Breast epithelium (tissue), 4 donors: ENCODE measurements around the gene LDLRAD4. TPM values are rescaled to one million over a fixed set of nuclear protein-coding genes. Genes with fewer than 3 reads are reported as not detected.
A peak's percentile ranks its signal among the peaks of the same experiment; 100 is the strongest.

Source experiments
- DNase-seq, 2 donors: peaks; one replicate each; pipeline ENCODE4 v3.0.0-alpha.2; 2019; ENCODE audit warnings: low spot score in 2 of 2
- H3K27ac ChIP-seq, 2 donors: fragments of 200-600 bp; sonication (generic) in 1 of 2; one replicate each; pipeline ENCODE4 v1.5.1; 2016 to 2019; ENCODE audit warnings: mild to moderate bottlenecking in 1 of 2
- H3K27me3 ChIP-seq, 2 donors: fragments of 200-600 bp; sonication (generic) in 1 of 2; one replicate each; pipeline versions ENCODE4 v1.5.1 to v1.6.0; 2017 to 2019; ENCODE audit warnings: control low read depth in 1 of 2, mild to moderate bottlenecking in 1 of 2
- H3K36me3 ChIP-seq: fragments of 200-600 bp; one replicate; pipeline ENCODE4 v1.5.1; 2019
- H3K4me1 ChIP-seq, 2 donors: fragments of 200-600 bp; sonication (generic); one replicate each; pipeline ENCODE4 v1.5.1; 2016 to 2019; ENCODE audit warnings: control low read depth in 1 of 2
- H3K4me3 ChIP-seq, 3 donors: fragments of 200-600 bp; sonication (generic); 1 replicate in 2 of 3; 2 replicates in 1 of 3; pipeline ENCODE4 v1.5.1; 2016 to 2019; ENCODE audit warnings: mild to moderate bottlenecking in 3 of 3, moderate library complexity in 2 of 3
- H3K9me3 ChIP-seq, 2 donors: fragments of 200-600 bp; sonication (generic) in 1 of 2; one replicate each; pipeline ENCODE4 v1.5.1; 2016 to 2019; ENCODE audit warnings: control low read depth in 1 of 2
- CTCF ChIP-seq, 3 donors: fragments of 450-650 bp; IDR thresholded peaks; one replicate each; pipeline ENCODE4 v1.5.1; 2016 to 2017; ENCODE audit warnings: antibody characterized with exemption in 3 of 3, mild to moderate bottlenecking in 3 of 3, moderate library complexity in 3 of 3
- POLR2A ChIP-seq: fragments of 450-650 bp; IDR thresholded peaks from one replicate; pipeline ENCODE4 v1.6.1; 2016; ENCODE audit warnings: antibody characterized with exemption, mild to moderate bottlenecking, moderate library complexity
- POLR2AphosphoS5 ChIP-seq, 3 donors: sonication (generic); formaldehyde crosslinking; IDR thresholded peaks; one replicate each; pipeline ENCODE4 v1.6.1; 2017; ENCODE audit warnings: antibody characterized with exemption in 3 of 3
- intact Hi-C: fragments of 100-400 bp; cut with DNase I; formaldehyde crosslinking; loops from one replicate; pipeline ENCODE4 v1.15.1; 2023; ENCODE audit warnings: low total_unique reads
- total RNA-seq, 3 donors: library from RNA; depleted of rRNA; stranded (reverse); fragments of >200 nt; gene quantifications; one replicate each; pipeline ENCODE4 v1.1.0, GENCODE V29; 2016

LDLRAD4 gene
- total RNA-seq, 3 donors from 2014 or later, result 28.5 to 94.3 (median 42.9) TPM

- Histone ChIP-seq H3K4me3 (peak overlapping the region; percentile 34 to 61 (median 37)), H3K27ac (peak overlapping the region in 1 of 2 donors; percentile 75), H3K36me3 (peaks cover 5% of the 10 kb centered on the region), H3K27me3 (no peaks in the 10 kb centered on the region), H3K9me3 (no peaks in the 10 kb centered on the region), H3K4me1 (no peaks in the 10 kb centered on the region)
- intact Hi-C loops, result no loop called here
- no peak for DNase-seq
- no peak for TF ChIP-seq POLR2AphosphoS5 (IDR thresholded peaks at IDR 0.05)
- no peak for TF ChIP-seq CTCF (IDR thresholded peaks at IDR 0.05)
- no peak for TF ChIP-seq POLR2A
Observed at GRCh38 chr18:13641551-13642439, 423.2 kb downstream of the LDLRAD4 start.

GRCh38 chr18:13642440-13642827 is 423.9 kb downstream of the LDLRAD4 start:
- intact Hi-C loops, result no loop called here
- peak overlapping the region in 1 of 2 donors; percentile 75 for H3K27ac ChIP-seq
- peak overlapping the region in 1 of 3 donors; percentile 34 for H3K4me3 ChIP-seq
- peaks cover 5% of the 10 kb centered on the region for H3K36me3 ChIP-seq
- TF ChIP-seq POLR2AphosphoS5 (IDR thresholded peaks at IDR 0.05), result no peak
- TF ChIP-seq POLR2A, result no peak
- TF ChIP-seq CTCF (IDR thresholded peaks at IDR 0.05), result no peak
- DNase-seq, result no peak
- H3K27me3 ChIP-seq, result no peaks in the 10 kb centered on the region
- H3K4me1 ChIP-seq, result no peaks in the 10 kb centered on the region
- H3K9me3 ChIP-seq, result no peaks in the 10 kb centered on the region

GRCh38 chr18:13643261-13643751 is 424.7 kb downstream of the LDLRAD4 start:
- DNase-seq, result no peak
- Histone ChIP-seq H3K4me1 (no peaks in the 10 kb centered on the region), H3K4me3 (no peak overlapping the region), H3K27ac (no peak overlapping the region), H3K9me3 (no peaks in the 10 kb centered on the region), H3K36me3 (peaks cover 5% of the 10 kb centered on the region), H3K27me3 (no peaks in the 10 kb centered on the region)
- intact Hi-C loops, result no loop called here
- TF ChIP-seq CTCF (IDR thresholded peaks at IDR 0.05) (no peak), POLR2AphosphoS5 (IDR thresholded peaks at IDR 0.05) (no peak), POLR2A (no peak)

- TF ChIP-seq POLR2AphosphoS5 (IDR thresholded peaks at IDR 0.05) (no peak), POLR2A (no peak), CTCF (IDR thresholded peaks at IDR 0.05) (no peak)
- DNase-seq, result no peak
- Histone ChIP-seq H3K36me3 (peaks cover 5% of the 10 kb centered on the region), H3K9me3 (no peaks in the 10 kb centered on the region), H3K4me3 (no peak overlapping the region), H3K4me1 (no peaks in the 10 kb centered on the region), H3K27ac (no peak overlapping the region), H3K27me3 (no peaks in the 10 kb centered on the region)
- intact Hi-C loops, result no loop called here
Observed at GRCh38 chr18:13645093-13645492, 426.5 kb downstream of the LDLRAD4 start.

GRCh38 chr18:13646633-13647032 is 428.1 kb downstream of the LDLRAD4 start:
- H3K4me1 ChIP-seq, result no peaks in the 10 kb centered on the region
- H3K27ac ChIP-seq, result no peak overlapping the region
- H3K4me3 ChIP-seq, result no peak overlapping the region
- no peaks in the 10 kb centered on the region for H3K9me3 ChIP-seq
- intact Hi-C loops, result no loop called here
- no peaks in the 10 kb centered on the region for H3K27me3 ChIP-seq
- DNase-seq, result no peak
- peaks cover 5% of the 10 kb centered on the region for H3K36me3 ChIP-seq
- TF ChIP-seq CTCF (IDR thresholded peaks at IDR 0.05) (no peak), POLR2AphosphoS5 (IDR thresholded peaks at IDR 0.05) (no peak), POLR2A (no peak)
